ENCODE results near the gene SUPT3H. TPM values are rescaled to one million over a fixed set of nuclear protein-coding genes. Genes with fewer than 3 reads are reported as not detected.

SUPT3H gene
- total and polyA plus RNA-seq, 2 of the 8 experiments (the other 6 are each of a cell fraction or from before 2014, with no cell fraction given): 18.8 to 23.0 TPM

DNA sequence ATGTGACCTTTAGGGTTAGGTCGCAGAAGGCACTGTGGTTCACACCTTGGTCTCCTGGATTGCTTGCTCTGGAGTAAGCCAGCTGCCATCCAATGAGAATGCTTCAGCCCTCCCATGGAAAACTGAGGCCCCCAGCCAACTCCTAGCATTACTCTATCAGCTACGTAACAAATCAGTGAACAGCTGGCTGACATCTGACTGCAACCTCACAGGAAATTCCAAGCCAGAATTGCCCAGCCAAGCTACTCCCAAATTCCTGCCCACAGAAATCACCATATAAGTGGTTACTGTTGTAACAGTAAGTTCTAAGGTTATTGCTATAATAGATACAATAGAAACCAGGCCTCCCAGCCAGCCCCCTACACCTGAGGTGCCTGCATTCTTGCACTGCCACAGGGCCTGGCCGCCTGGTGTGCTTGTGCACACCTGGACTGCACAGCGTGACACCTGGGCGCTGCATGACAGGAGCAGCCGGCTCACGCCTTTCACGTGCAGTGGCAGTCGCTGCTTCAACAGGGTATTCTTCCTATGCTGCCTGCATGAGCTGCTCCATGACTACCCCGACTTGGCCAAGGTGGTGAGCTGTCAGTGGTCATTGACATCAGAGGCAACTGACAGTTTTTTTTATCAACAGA lies 479.3 kb downstream of the SUPT3H start:
- H2BK15ac ChIP-seq (ENCODE audit: low read length): no peak overlapping the region
- ChIA-PET POLR2A (ENCODE audit: partially characterized antibody) (no interaction called here), CTCF (ENCODE audit: partially characterized antibody) (interaction anchor here (1.0 to 1.3 kb wide), 2 partner anchors 120 to 242 kb away, joined by 3 to 6 read pairs; no protein-coding TSS in a partner anchor)
- H4K8ac ChIP-seq (ENCODE audit: extremely low read depth, insufficient read depth, low read length): no peak overlapping the region
- no peaks in the 10 kb centered on the region for H3K79me2 ChIP-seq (ENCODE audit: control insufficient read depth in 1 of 2, insufficient read depth in 2 of 2, low read length in 2 of 2)
- H3K9ac ChIP-seq (replicated peaks in 1 of 4; ENCODE audit: extremely low read depth in 1 of 4, low read depth in 3 of 4, low read length in 3 of 4): no peak overlapping the region
- H3K14ac ChIP-seq (ENCODE audit: insufficient read length): no peak overlapping the region
- H3K56ac ChIP-seq (replicated peaks; ENCODE audit: insufficient read length, low read depth, low read length): no peak overlapping the region
- H2BK5ac ChIP-seq (ENCODE audit: low read depth, low read length): no peak overlapping the region
- H2BK20ac ChIP-seq (ENCODE audit: low read length): no peak overlapping the region
- H4K5ac ChIP-seq (ENCODE audit: insufficient read length, low read depth, low read length): no peak overlapping the region
- DNase-seq (ENCODE audit: low read depth in 1 of 2, low spot score in 2 of 2) (peak in 1 of 2 experiments; percentile 43), FAIRE-seq (no peak)
- H2AFZ ChIP-seq (ENCODE audit: low read length): no peak overlapping the region
- no peaks in the 10 kb centered on the region for H3K27me3 ChIP-seq (replicated peaks in 1 of 4; ENCODE audit: control insufficient read depth in 3 of 4, extremely low read depth in 1 of 4, insufficient read depth in 3 of 4, low read length in 3 of 4)
- no peaks in the 10 kb centered on the region for H4K20me1 ChIP-seq (replicated peaks in 1 of 2; ENCODE audit: control insufficient read depth in 1 of 2, insufficient read depth in 2 of 2, low read length in 2 of 2)
- H2AK5ac ChIP-seq (ENCODE audit: low read depth, low read length): no peak overlapping the region
- no peak overlapping the region for H2BK120ac ChIP-seq (replicated peaks; ENCODE audit: low read depth, low read length)
- H4K91ac ChIP-seq (replicated peaks; ENCODE audit: insufficient read length, low read length): no peak overlapping the region
- H2BK12ac ChIP-seq (ENCODE audit: low read depth, low read length): no peak overlapping the region
- peaks cover 5 to 8% of the 10 kb centered on the region in 2 experiments; a peak in 2 of 4 replicates for H3K9me3 ChIP-seq (ENCODE audit: insufficient read depth in 2 of 2, low read depth in 1 of 2, low read length in 1 of 2)
- H3K18ac ChIP-seq (ENCODE audit: extremely low read depth, low read length): no peak overlapping the region
- no peaks in the 10 kb centered on the region for H3K23me2 ChIP-seq (ENCODE audit: low read depth, low read length)
- no peak overlapping the region for H3K27ac ChIP-seq (ENCODE audit: low read depth, low read length)
- H3K36me3 ChIP-seq (ENCODE audit: control insufficient read depth in 2 of 4, insufficient read depth in 4 of 4, low read length in 3 of 4): no peaks in the 10 kb centered on the region; a peak in 1 of 8 replicates
- no peak overlapping the region for H3K4ac ChIP-seq (replicated peaks; ENCODE audit: insufficient read length, low read depth, low read length)
- H3K4me2 ChIP-seq (ENCODE audit: insufficient read depth in 1 of 2, low read depth in 2 of 2, low read length in 2 of 2): no peak overlapping the region
- no peak overlapping the region for H3K4me3 ChIP-seq (ENCODE audit: extremely low read depth in 1 of 4, insufficient read depth in 2 of 4, low read depth in 3 of 4, low read length in 4 of 4)
- H3K23ac ChIP-seq (ENCODE audit: insufficient read length): no peak overlapping the region
- H3K4me1 ChIP-seq (replicated peaks in 1 of 4; ENCODE audit: control insufficient read depth in 3 of 4, insufficient read depth in 4 of 4, low read length in 3 of 4): peaks cover 0 to 3% (median 0%) of the 10 kb centered on the region in 4 experiments; a peak in 1 of 7 replicates
- WGBS, 2 experiments (ENCODE audit: extremely low coverage in 1 of 2, insufficient coverage in 1 of 2, insufficient read length in 1 of 2, insufficient replicate concordance in 2 of 2, low coverage in 1 of 2, low lambda C conversion rate in 2 of 2, missing lambda C conversion rate in 1 of 2): 92% methylated on average over 10 of the region's 10 CpGs; no CpG with 5 or more reads in 1 of the 2 experiments
- H3K79me1 ChIP-seq (ENCODE audit: low read depth, low read length): no peaks in the 10 kb centered on the region
- TF ChIP-seq TCF12 (IDR thresholded peaks at IDR 0.05; ENCODE audit: low read depth, low read length) (0 out of 2 replicates have a peak, but pooled peaks have one; percentile 34), NANOG (IDR thresholded peaks at IDR 0.05; ENCODE audit: insufficient read depth, low read depth, low read length, poor library complexity, severe bottlenecking) (no peak)
